ENCODE results near the gene SUGP2.

GRCh38 chr19:18945297-18945696 lies 88.0 kb downstream of the SUGP2 start:
- 0 out of 2 replicates have a peak, but pooled peaks have one; percentile 24 for TF ChIP-seq CEBPB (tag; IDR thresholded peaks at IDR 0.05)
- TF ChIP-seq HNRNPH1 (optimal IDR thresholded peaks at IDR 0.05; ENCODE audit: low read depth, low read length): no peak
- TF ChIP-seq MNT (conservative IDR thresholded peaks at IDR 0.05): no peak

Data from K562 (cell line).